ENCODE results near the gene GALR1.

GRCh38 chr18:77314511-77314910 lies 64.9 kb downstream of the GALR1 start:
- TF ChIP-seq CTCF (conservative IDR thresholded peaks at IDR 0.05; ENCODE audit: low read depth in 2 of 2) (no peak), REST (IDR thresholded peaks at IDR 0.05; ENCODE audit: unreplicated experiment) (no peak), STAT1 (IDR thresholded peaks at IDR 0.05; ENCODE audit: unreplicated experiment) (no peak), POLR2AphosphoS5 (IDR thresholded peaks at IDR 0.05; ENCODE audit: low read depth) (no peak), EZH2 (IDR thresholded peaks at IDR 0.05; ENCODE audit: low read depth, unreplicated experiment) (no peak), CREB1 (CRISPR knock-in tag; IDR thresholded peaks at IDR 0.05; ENCODE audit: low read depth) (no peak)

Measured in GM23338 (cell line).